ENCODE data around the gene RNF227. TPM values are rescaled to one million over a fixed set of nuclear protein-coding genes. Genes with fewer than 3 reads are reported as not detected.
"Not testable (repeated sequence)": the region's sequence is repeated elsewhere in the genome, so short reads cannot be mapped to it uniquely, and the experiment has no call there.

RNF227 gene
- total and polyA plus RNA-seq, 4 donors = 0.17 to 1.4 (median 0.32) TPM

DNA sequence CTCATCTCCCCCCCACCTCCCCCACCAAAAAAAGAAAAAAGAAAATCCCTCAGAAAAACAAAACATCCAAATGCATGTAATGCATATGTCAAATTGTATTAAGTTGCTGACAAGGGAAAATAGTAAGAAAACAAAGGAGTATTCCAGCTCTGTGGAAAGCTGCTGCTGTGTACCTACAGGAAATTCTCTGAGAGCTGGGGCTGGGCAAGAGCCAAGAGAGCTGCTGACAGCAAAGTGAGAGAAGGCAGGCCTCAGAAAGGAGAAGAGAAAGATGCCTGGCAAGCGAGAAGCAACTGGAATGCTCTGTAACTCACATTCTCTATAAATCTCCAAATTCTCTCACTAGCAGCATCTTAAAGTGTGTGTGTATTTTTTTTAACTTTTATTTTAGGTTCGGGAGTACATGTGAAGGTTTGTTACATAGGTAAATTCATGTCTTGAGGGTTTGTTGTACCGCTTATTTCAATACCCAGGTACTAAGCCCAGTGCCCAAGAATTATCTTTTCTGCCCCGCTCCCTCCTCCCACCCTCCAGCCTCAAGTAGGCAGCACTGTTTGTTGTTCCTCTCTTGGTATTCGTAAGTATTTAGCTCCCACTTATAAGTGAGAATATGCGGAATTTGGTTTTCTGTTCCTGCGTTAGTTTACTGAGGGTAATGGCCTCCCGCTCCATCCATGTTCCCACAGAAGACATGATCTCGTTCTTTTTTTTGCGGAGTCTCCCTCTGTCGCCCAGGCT, 40.3 kb upstream of the RNF227 start:
- no peak overlapping the region for H3K4me3 ChIP-seq (ENCODE audit: low read depth in 1 of 3, low read length in 3 of 3)
- TF ChIP-seq REST (IDR thresholded peaks at IDR 0.05) = no peak
- TF ChIP-seq MAX (IDR thresholded peaks at IDR 0.05) = no peak
- no peak for TF ChIP-seq HNF4G (IDR thresholded peaks at IDR 0.05)
- TF ChIP-seq RAD21 (IDR thresholded peaks at IDR 0.05) = no peak
- no peak for TF ChIP-seq TAF1 (conservative IDR thresholded peaks at IDR 0.05)
- TF ChIP-seq NR2F2 (IDR thresholded peaks at IDR 0.05) = no peak
- TF ChIP-seq YY1 (IDR thresholded peaks at IDR 0.05) = no peak
- 73% methylated on average over 11 of the region's 11 CpGs for whole genome bisulfite sequencing
- DNase-seq (ENCODE audit: low spot score) = no peak
- no peaks in the 10 kb centered on the region for H3K9me3 ChIP-seq (ENCODE audit: control insufficient read depth in 4 of 4, low read length in 3 of 4)
- H3K36me3 ChIP-seq (ENCODE audit: control insufficient read depth in 4 of 4, insufficient read depth in 3 of 4, low read depth in 1 of 4, low read length in 3 of 4) = no peaks in the 10 kb centered on the region
- H3K4me1 ChIP-seq (ENCODE audit: control insufficient read depth in 4 of 4, insufficient read depth in 4 of 4, low read length in 3 of 4) = no peaks in the 10 kb centered on the region
- H3K9ac ChIP-seq (ENCODE audit: low read depth in 1 of 2, low read length in 2 of 2) = no peak overlapping the region
- no peak overlapping the region for H3K27ac ChIP-seq (ENCODE audit: low read depth in 1 of 2, low read length in 2 of 2)
- no peaks in the 10 kb centered on the region for H3K27me3 ChIP-seq (ENCODE audit: control insufficient read depth in 4 of 4, insufficient read depth in 4 of 4, low read length in 3 of 4)

- H3K27me3 ChIP-seq (ENCODE audit: control insufficient read depth in 4 of 4, insufficient read depth in 4 of 4, low read length in 3 of 4) = no peaks in the 10 kb centered on the region
These were observed 39.5 kb upstream of the RNF227 start for GRCh38 chr17:7955414-7956227.

GRCh38 chr17:7953266-7953665, 37.2 kb upstream of the RNF227 start:
- not testable (repeated sequence) for H3K27me3 ChIP-seq (ENCODE audit: control insufficient read depth in 4 of 4, insufficient read depth in 4 of 4, low read length in 3 of 4); H3K27ac ChIP-seq (ENCODE audit: low read depth in 1 of 2, low read length in 2 of 2); DNase-seq (ENCODE audit: low spot score); H3K4me1 ChIP-seq (ENCODE audit: control insufficient read depth in 4 of 4, insufficient read depth in 4 of 4, low read length in 3 of 4); H3K4me3 ChIP-seq (ENCODE audit: low read depth in 1 of 3, low read length in 3 of 3); H3K9me3 ChIP-seq (ENCODE audit: control insufficient read depth in 4 of 4, low read length in 3 of 4); H3K9ac ChIP-seq (ENCODE audit: low read depth in 1 of 2, low read length in 2 of 2)
- peaks cover 0 to 15% (median 8%) of the 10 kb centered on the region in 4 donors for H3K36me3 ChIP-seq (ENCODE audit: control insufficient read depth in 4 of 4, insufficient read depth in 3 of 4, low read depth in 1 of 4, low read length in 3 of 4)
- WGBS = 96% methylated on average over 13 of the region's 13 CpGs

More at GRCh38 chr17:7955414-7956227, 39.5 kb upstream of the RNF227 start:
- 82% methylated on average over 13 of the region's 13 CpGs for WGBS
- Histone ChIP-seq H3K36me3 (ENCODE audit: control insufficient read depth in 4 of 4, insufficient read depth in 3 of 4, low read depth in 1 of 4, low read length in 3 of 4) (peaks cover 0 to 1% (median 0%) of the 10 kb centered on the region in 4 donors), H3K9me3 (ENCODE audit: control insufficient read depth in 4 of 4, low read length in 3 of 4) (no peaks in the 10 kb centered on the region), H3K9ac (ENCODE audit: low read depth in 1 of 2, low read length in 2 of 2) (no peak overlapping the region), H3K27ac (ENCODE audit: low read depth in 1 of 2, low read length in 2 of 2) (no peak overlapping the region), H3K4me1 (ENCODE audit: control insufficient read depth in 4 of 4, insufficient read depth in 4 of 4, low read length in 3 of 4) (no peaks in the 10 kb centered on the region), H3K4me3 (ENCODE audit: low read depth in 1 of 3, low read length in 3 of 3) (no peak overlapping the region)
- TF ChIP-seq HNF4A (conservative IDR thresholded peaks at IDR 0.05) = no peak
- DNase-seq (ENCODE audit: low spot score) = no peak

Measured in liver (tissue), 9 donors.